ENCODE data around the gene TOMM70.
"Not testable (repeated sequence)": the region's sequence is repeated elsewhere in the genome, so short reads cannot be mapped to it uniquely, and the experiment has no call there.

TOMM70 gene

DNA sequence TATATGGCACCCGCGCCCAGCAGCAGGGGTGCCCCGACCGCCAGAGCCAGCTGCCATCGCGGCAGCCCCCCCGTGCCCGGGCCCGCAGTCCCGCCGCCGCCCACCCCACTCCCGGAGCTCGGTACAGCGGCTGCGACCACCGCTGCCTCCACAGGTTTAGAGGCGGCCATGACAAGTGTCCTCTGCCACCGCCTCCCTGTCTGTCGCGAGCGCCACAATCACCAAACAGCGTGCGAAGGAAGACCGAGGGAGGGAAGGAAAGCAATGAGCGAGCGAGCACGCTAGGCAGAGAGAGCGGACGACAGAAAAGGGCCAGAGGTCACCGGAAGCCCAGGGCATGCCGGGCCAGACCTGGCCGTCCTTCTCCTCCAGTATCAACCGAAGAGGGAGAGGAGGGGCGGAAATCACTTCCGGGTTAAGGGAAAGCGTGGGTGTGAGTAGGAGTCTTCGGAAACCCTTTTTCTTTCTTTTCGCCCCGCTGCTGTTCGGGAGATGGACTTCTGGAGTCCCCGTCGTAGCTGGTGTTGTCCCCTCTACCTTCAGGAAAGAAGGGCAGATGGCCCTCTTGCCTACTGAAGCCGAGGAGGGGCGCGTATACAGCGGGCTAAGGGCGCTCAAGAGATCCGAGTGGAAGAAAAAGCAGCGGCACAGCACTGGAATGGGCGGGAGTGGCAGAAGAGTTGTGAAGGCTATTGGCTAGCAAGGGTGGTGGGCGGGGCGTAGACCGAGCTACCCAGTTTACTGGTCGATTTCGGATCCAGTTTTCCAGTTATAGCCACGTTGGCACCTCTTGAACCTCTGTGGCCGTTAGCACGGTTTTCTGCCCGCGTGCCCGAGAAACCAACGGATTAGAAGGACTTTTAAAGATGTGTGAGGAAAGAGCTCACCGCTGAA, at the start of gene TOMM70, which contains the start of gene LNP1:
Gene TOMM70, minus strand, starts transcription at position 310 of the 894 bp plus-strand sequence. Its CDS starts 140 bp downstream, at position 170.
Gene LNP1, plus strand, starts transcription at position 760 of the 894 bp plus-strand sequence. CDS start 28,191 bp downstream, outside the sequence.
- DNase-seq: peak; percentile 94

DNA sequence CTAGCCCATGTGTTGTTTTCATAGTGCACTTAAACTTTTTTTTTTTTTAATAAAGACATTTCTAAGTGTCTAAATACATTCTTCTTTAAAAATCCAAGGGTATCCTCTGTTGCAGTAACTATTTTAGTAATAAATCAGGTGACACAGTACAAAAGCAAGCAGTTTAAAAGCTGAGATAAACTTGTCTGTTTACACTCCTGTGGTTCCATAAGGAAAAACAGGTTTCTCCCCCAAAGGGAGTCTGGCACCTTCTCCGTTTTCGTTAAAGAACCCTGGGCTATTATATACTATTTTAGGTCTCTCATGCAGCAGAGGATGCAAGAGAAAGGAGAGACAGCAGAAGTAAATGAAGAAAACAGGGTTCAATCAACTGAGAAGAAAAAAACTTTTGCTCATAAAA, 48.3 kb upstream of the TOMM70 start:
- DNase-seq: no peak

DNA sequence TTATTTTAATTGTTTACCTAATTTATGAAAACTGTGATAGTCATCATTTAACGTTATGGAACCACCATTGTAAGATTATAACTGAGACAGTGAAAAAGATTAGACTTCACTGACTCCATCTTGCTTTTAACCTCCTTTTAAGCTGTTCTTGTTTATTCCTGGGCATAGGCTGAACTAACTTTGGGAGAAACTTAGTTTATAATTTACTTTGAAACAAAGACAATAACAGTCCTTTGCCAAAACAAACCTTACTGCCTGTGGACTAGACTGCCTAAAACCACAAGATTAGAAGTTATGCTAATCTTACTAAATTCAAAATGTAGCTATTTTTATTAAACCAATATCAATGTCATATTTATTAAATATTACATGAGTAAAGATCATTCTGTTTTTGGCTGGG, 47.2 kb upstream of the TOMM70 start:
- no peak for DNase-seq

DNA sequence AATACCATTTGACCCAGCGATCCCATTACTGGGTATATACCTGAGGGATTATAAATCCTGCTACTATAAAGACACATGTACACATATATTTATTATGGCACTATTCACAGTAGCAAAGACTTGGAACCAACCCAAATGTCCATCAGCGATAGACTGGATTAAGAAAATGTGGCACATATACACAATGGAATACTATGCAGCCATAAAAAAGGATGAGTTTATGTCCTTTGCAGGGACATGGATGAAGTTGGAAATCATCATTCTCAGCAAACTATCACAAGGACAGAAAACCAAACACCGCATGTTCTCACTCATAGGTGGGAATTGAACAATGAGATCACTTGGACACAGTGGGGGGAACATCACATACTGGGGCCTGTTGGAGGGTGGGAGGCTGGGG, 46.2 kb upstream of the TOMM70 start:
- not testable (repeated sequence) for DNase-seq

DNA sequence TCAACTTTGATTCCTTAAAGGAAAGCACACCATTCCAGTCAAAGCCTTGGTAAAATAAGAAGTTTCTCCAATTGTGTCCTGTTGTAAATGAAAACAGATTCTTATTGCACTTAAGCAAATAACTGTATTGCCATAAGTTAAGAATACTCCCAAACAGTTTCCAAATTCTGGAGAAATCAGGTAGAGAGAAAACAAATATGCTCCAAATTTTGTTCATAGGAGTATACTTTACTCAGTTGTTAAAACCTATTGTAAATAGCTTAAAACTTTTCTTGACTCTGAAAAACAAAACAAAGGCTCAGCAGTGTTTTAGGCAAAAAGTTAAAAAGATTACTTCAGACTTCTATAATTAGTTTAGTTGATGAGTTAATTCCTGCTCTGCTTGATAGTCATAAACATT, 42.8 kb upstream of the TOMM70 start:
- DNase-seq: no peak

DNA sequence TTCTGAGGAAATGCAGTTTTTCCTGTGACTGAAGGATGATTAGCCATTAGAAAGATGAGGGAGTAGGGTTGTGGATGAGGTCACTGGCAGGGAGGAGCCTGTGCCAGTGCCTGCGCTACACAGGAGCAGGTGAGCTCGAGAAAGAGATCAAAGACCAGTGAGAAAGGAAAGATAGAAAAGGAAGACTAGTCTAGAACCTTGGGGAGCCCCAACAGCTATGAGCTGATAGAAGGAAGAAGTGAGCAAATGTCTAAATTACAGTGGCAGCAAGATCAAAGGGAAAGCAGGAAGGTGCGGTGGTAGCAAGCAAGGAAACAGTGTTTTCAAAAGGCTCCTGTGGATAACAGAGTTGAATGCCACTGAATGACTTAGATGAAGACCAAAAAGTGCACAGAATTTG, 40.0 kb upstream of the TOMM70 start:
- no peak for DNase-seq

DNA sequence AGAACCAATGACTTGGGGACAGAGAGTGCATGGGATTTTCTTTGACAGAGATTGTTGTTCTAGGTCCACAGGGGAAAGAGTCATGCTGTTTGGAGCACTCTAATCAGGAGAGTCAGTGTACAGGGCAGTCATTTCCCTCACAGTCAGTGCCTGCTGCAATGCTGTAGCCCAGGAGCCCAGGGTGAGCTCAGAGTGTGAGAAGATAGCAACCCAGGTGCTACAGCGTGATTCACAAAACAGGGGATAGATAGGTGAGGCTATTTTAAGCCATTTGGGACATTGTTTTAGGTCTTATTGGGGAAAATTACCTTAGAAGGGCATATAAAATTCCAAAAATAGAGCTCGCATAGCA, 37.7 kb upstream of the TOMM70 start:
- no peak for DNase-seq

DNA sequence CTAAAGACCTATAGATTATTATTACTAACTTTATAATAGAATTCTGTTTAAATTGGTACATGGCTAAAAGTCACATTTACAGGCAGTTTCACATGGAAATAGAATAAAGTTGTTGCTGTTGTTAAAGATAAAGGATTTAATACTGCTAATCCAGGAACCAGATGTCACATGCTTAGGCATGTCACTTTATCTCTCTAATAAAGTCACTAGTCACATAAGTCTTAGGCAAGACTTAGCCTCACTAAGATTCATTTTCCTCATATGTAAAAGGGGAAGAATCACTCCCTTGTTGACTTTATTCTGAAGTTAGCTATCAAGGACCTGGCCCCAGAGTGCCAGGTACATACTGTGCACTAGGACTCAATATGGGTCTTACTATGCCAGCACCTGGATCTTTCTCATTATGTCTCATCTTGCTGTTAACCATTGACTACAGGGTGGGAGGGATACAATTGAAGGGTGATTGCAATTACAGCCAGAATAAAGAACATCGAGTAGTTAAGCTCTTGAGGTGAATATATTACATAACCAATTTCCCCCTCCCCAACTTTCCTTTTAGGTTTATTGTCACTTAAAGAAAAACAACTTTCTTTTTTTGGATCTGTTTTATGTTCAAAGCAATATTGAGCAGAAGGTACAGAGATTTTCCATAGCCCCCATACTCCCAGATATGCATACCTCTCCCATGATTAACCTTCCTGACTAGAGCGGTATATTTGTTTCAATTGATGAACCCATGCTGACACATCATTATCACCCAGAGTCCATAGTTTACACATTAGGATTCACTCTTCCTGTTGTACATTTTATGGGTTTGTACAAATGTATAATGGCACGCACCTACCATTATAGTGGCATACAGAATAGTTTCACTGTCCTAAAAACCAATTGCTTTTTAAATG, 37.1 kb upstream of the TOMM70 start:
- DNase-seq: no peak

DNA sequence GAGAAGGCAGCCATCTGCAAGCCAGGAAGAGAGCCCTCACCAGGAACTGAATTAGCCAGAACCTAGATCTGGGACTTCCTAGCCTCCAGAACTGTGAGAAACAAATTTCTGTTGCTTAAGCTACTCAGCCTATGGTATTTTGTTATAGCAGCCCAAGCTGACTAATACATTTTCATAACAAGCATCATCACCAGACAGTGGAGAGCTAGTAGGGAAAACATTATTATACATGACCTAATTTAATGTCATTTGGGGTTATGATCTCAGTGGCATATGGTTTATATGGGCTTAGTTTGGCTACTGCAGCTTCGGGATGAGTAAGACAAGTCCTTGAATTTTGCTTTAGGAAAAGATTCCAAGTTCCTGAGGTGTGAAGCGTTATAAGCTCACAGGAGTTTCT, 36.1 kb upstream of the TOMM70 start:
- DNase-seq: no peak

DNA sequence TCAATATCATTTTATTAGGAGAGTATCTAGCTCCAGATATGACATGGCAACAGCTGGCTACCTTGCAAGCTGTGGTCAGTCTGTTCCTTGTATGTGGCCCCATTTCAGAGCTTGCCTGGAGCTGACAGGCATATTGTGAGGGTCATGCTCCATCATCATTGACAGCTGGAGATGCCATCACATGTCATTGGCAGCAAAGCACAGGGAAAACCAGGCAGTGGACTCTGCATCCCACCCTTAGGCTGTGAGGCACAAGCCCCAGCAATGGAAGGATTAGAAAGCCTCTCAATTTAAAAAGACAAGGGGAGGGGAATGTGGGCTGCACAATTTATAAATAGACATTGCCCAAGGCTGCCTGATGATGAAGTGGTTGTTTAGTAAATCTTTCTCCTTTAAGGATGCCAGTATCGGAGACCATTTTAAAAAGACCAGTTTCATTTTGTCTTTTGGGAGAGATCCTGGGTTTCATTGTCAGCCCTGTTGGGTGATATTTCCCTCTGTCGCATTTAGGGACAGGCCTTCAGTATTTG, 28.4 kb upstream of the TOMM70 start:
- no peak for DNase-seq

DNA sequence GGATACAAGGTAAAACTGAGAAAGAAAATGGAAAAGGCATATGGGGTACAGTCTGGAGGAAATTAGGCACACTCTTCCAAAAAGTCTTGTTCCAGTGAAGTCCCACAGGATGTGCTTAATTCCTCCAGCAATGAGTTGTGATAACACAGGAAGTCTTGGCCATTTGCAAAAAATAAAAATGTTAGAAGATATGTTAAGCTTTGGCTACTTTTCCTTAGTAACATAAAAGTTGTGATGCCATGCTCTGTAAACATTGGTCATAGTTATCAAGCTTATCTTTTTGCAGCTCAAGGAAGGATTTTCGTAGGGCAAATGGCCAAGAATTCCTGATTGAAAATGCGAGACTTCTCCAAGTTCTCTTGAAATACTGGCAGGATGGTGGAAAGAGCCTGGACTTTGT, 26.8 kb upstream of the TOMM70 start:
- no peak for DNase-seq

DNA sequence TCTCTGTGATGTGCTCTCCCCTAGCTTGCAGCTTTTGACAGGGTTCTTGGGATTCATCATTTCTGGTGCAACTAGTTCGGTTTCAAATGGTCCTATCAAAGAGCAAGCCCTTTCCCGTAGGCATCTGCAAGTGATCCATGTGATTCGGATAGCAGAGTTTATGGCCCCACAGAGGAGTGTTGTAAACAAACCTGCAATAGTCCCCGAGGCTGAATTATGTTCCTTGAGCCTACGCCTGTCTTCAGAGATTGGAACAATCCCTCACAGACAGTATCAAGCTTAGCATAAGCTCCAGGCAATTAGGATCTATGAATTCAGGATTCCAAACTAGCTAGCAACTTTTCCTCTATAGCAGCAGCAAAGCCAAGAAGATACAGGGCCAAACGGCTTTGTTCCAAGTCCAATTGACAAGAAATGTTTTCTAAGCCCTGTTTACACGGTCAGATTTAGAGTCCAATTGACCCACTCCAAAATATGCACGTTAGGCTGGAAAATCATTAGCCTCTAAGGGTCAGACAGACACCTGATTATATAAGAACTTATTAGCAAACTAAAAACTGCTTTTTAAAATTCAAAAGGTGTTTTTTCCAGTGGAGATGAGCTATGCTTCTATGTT, 25.3 kb upstream of the TOMM70 start:
- DNase-seq: no peak

DNA sequence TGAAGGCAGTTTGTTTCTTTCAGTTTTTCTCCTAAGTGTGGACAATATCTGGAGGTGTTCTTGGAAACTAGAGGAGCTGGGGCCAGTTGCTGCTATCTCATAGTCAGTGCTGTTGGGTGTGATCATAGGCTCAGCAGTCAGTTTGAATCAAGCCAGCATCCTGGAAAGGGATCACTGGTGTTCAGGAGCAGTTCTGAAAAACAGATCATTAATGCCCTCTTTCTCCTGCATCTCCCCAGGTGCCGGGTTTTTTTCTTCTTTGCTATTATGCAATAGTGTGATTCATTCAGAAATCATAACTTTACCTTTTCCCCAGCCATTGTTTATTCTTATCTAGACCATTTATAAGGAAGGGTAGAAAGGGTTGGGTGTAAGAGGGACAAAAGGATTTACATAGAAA, 24.4 kb upstream of the TOMM70 start:
- no peak for DNase-seq

DNA sequence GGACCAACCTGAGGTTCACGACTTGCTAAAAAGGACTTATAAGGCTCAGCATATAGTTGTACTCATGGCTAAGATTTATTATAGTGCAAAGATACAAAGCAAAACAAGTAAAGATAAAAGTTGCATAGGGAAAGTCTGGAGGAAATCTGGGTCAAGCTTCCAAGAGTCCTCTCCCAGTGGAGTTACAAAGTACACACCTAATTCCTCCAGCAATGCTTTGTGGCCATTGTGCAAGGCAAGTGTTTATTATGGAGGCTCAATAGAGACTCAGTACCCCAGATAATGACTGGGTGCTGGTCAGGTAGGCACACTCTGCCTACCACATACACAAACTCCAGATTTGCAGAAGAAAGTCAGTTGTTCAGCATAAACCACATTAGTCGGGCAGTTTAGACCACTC, 23.4 kb upstream of the TOMM70 start:
- no peak for DNase-seq

DNA sequence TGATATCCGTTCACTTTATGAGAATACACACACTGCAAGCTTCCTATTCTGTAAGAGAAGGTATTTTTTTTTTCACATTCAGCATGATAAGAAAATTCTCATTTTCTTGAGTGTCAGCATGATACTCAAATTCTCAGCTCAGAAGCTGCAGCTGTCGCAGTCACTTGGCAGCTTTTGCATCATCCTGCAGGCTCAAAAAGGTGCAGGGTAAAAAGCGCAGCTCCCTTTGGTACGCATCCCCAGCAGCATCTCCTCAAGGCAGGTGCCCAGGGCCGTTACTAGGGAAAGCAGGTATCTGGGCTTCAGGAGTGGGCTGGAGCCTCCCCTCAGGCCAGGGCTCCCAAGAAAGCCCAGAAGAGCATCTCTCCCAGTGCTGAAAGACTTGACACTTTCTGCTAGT, 22.7 kb upstream of the TOMM70 start:
- no peak for DNase-seq

DNA sequence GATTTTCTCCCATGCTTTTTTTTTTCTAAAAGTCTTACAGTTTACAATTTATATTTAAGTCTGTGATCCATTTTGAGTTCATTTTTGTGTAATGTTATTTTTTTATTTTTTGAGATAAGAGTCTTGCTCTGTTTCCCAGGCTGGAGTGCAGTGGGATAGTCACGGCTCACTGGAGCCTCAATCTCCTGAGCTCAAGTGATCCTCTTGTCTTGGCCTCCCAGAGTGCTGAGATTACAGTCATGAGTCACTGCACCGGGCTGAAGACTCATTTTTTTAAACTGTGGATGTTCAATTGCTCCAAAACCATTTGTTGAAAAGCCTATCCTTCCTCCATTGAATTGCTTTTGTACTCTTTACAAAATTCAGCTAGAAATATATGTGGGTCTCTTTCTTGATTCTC, 20.0 kb upstream of the TOMM70 start:
- no peak for DNase-seq

DNA sequence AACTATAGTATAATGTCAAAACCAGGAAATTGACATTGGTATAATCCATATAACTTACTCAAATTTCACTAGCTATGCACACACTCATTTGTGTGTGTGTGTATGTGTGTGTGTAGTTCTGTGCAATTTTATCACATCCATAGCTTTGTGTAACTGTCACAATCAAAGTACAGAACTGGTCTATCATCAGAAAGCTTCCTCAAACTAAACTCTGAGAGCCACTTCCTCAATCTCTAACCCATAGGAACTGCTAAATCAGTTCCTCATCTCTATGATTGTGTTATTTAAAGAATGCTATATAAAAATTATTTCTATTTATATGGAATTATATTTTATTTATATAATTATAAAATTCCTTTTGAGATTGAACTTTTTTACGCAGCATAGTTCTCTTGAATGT, 18.5 kb upstream of the TOMM70 start:
- no peak for DNase-seq

DNA sequence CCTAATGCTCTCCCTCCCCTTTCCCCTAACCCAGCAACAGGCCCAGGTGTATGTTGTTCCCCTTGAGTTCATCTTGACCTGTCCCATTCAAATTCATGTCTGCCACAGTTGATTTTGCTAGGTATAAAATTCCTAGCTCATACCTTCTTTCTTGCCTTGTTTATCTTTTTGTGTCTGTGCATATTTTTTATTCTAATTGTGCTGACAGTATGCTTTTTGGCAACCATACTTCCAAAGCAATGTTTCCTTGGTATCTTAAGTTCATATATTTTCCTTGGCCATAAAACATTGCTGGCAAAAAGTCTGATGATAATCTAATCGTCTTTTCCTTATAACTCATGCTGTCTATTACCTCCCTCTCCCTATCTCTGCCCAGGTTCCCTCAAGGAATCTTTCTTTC, 16.0 kb upstream of the TOMM70 start:
- no peak for DNase-seq

DNA sequence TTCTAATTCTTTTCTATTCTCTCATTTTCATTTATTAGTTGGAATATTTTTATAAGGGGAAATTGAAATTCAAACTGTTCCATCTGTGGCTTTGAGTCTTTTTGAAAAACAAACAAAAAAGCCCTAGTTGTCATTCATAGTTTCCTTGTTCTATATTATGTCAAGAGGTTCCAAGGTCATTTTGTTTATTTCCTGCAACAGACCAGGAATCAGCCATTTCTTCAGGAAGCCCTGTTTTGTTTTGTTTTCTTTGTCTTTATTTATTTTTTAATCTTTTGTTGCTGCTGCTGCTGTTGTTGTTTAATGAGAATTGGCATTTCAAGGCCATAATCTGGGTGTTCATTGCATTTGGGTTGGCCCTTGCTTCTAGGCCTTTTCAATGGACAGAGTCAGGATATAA, 15.3 kb upstream of the TOMM70 start:
- no peak for DNase-seq

DNA sequence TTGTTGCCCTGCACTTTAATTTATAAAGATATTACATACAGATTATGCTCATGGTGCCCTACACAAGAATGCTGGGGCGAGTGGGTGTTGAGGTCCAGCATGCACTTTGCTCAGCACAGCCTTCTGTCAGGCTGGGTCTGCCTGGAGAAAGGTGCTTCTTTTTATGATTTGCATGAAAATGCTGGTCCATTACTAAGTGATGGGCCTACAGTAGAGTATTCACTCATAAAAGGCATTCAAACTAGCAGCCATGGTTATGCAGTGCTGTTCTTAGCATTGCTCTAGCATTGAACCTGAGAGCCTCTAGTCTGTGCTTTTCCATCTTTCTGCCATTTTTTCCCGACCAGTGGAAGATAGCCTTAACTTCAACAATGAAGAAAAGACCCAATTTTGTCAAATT, 12.7 kb upstream of the TOMM70 start:
- no peak for DNase-seq

DNA sequence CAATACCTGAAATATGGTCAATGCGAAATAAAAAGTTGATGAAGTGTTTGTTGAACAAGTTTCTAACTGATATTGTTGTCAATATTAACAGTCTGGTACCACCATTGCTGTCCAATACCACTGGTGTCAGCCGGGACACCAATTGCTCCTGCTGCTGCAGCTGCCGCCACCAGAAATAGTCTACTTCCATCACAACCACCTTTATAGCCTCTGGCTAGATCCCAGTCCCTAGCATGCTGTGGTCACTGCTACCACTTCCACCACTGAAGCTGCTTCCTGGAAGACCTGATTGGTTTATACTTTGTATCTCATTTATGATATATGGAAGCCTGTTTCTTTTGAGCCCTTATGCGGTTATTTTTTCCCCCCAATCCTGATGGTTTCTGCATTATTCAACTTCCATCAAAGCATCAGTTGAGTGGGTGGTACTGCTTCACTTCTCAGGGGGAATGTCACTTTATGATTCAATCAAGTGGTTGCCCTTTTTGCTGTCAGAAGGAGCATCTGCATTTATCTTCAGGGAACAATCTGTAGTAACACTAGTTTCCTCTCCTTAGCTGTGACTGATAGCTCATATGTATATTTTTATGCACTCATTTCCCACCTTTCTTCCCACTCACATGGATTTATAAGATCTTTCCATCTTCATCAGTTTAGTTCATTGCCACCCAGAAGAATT, 12.2 kb upstream of the TOMM70 start:
- no peak for DNase-seq

Measured in NCI-H2029 treated with DMSO at 0.1 percent for 48 hours (cell line).